Thyroid gland (tissue), 4 donors: ENCODE data around the gene C16orf74.

Source experiments
- CTCF ChIP-seq, 6 experiments: fragments of 200-600 bp in 3 of 6; fragments of 450-650 bp in 3 of 6; sonication (generic) in 3 of 6; IDR thresholded peaks; one replicate each; pipeline ENCODE4 v1.5.1; 2016 to 2019; ENCODE audit warnings: antibody characterized with exemption in 6 of 6, mild to moderate bottlenecking in 2 of 6, inconsistent platforms in 1 of 6, moderate library complexity in 1 of 6
- POLR2A ChIP-seq, 2 donors: fragments of 450-650 bp; IDR thresholded peaks; one replicate each; pipeline ENCODE4 v1.6.1; 2017; ENCODE audit warnings: antibody characterized with exemption in 2 of 2, mild to moderate bottlenecking in 2 of 2, moderate library complexity in 1 of 2

GRCh38 chr16:85665373-85665740, 85.5 kb downstream of the C16orf74 start:
- TF ChIP-seq POLR2A (IDR thresholded peaks at IDR 0.05), result no peak
- TF ChIP-seq CTCF (IDR thresholded peaks at IDR 0.05), result no peak
